ENCODE data around the gene NCAM1.

GRCh38 chr11:113249786-113250185, 288.6 kb downstream of the NCAM1 start:
- TF ChIP-seq CTCF (IDR thresholded peaks at IDR 0.05) = no peak
- no peak for TF ChIP-seq POLR2AphosphoS5 (IDR thresholded peaks at IDR 0.05)
- TF ChIP-seq EP300 (IDR thresholded peaks at IDR 0.05) = no peak

Data from sigmoid colon (tissue), 4 donors.